ENCODE measurements around the gene PPP1CC.

- TF ChIP-seq GATA2 (IDR thresholded peaks at IDR 0.05; ENCODE audit: low read depth, low read length), result no peak
- TF ChIP-seq GATA3 (IDR thresholded peaks at IDR 0.05; ENCODE audit: low read depth, low read length), result no peak
Measured at GRCh38 chr12:110679201-110679600, 63.5 kb downstream of the PPP1CC start.

Measured in SH-SY5Y (cell line).